NCI-H146 (cell line): ENCODE results near the gene RAB11FIP3.
"Not testable (repeated sequence)": the region's sequence is repeated elsewhere in the genome, so short reads cannot be mapped to it uniquely, and the experiment has no call there.

ENCODE experiments used
- DNase-seq: peaks from one replicate; lab custom pipeline; 2025; lab: John Stamatoyannopoulos, UW

RAB11FIP3 gene

DNA sequence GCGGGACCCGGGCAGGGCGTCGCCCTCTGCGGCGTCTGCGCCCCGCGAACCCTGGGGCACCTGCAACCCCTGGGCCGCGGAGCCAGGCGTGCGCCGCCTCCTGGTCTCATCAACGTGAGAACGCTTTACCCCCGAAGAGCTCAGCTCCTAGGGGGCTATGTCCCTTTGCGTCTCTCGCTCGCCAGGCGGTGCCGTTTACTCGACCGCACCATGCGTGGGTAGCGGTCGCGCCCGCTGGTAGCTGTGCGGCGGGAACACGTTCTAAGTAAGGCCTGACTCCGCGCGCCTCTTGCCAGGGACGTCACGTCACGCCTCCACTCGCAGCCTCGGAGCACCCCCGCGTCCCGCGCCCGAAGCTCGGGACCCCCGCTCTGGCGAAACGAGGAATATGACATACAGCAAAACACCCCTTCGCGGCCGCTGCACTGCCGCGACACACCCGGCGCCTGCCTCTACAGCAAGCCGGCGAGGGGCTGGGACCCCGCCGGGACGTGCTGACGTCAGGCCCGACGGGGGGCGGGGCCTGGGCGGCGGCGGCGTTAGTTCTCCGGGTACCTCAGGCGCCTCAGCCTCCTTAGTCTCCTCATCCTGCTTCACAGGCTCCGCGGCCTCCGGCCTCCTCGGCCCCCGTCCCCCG, at the start of gene RAB11FIP3:
Gene RAB11FIP3, plus strand, starts transcription at position 568 of the 637 bp plus-strand sequence. CDS start 358 bp downstream, outside the sequence.
- peak; percentile 92 for DNase-seq

DNA sequence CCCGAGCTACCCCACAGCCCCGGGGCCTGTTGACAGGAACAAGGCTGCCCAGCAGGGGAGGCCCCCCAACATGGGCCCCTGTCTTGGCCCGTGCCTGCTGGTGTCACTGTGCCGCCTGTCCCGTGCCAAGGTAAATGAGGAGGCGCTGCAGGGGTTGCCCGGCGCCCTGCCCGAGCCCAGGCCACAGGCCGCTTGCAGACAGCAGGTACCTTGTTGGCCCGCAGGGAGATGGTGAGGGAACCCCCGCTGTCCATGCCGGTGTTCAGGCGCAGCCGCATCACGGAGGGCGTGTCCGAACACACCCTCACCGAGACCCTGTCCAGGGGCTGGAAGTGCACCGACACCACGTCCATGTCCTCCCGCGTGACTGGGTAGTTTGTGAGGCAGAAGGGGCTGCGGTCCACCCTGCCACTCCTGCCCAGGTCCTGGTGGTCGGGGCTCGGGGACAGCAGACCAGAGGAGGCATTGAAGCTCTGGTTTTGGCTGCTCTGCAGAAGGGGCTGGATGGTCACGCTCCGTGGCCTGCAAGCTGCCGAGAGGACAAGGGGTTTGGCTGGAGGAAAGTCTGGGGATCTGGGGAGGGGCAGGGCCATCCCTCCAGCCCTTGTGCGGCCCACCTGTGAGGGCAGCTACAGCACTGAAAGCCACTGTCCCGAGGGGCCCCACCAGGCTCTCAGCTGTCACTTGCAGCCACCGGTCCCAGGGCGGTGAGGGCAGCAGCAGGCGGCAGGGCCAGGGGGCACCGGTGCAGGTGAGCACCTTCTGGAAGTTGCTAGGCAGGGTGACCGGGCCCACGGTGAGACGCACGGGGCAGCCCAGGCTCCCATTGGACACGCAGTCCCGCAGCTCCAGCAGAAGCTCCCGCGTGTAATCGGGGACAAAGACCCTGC, 49.3 kb upstream of the RAB11FIP3 start:
- no peak for DNase-seq

- DNase-seq, result no peak
These were observed 48.5 kb upstream of the RAB11FIP3 start for GRCh38 chr16:376817-377418.

DNA sequence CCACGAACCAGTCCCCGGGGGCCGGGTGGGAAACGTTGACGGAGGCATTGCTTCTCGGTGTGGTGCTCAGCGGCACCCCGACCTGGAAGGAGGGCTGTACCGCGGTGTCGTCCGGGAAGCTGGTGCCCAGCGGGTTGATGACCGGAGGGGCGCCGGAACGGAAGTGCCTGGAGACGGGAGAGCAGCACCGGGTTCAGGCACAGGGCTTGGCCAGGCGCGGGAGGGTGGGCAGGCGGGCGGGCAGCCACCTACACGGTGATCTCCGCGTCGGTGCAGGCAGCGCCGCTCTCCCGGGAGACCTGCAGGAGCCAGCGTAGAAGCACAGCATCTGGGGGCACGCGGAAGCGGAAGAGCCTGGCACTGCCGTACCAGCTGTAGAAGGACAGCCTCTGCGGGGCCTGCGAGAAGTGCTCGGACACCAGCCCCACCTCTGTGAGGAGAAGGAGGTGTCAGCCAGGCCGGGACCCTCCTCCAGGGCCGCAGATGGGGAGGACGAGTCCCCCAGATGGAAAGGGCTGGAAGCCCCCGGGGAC, 48.0 kb upstream of the RAB11FIP3 start:
- DNase-seq, result no peak

DNA sequence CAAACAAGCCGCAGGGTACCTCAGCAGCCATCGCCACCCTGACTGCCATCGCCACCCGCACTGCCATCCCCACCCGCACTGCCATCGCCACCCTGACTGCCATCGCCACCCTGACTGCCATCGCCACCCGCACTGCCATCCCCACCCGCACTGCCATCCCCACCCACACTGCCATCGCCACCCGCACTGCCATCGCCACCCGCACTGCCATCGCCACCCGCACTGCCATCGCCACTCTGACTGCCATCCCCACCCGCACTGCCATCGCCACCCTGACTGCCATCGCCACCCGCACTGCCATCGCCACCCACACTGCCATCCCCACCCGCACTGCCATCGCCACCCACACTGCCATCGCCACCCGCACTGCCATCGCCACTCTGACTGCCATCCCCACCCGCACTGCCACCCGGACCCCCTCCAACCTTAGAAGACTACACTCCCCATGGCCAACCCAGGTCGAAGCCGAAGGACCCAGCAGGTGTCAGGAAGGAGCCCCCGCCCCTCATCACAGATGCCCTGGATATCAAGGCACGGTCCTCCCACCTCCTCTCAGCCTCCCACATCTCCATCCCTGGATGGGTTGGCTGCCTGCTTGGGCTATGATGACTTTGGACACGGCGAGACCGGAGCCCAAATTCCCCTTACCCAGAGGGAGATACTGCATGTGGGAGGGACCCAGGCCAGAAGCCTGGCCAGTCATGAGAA, 47.2 kb upstream of the RAB11FIP3 start:
- DNase-seq, result not testable (repeated sequence)

DNA sequence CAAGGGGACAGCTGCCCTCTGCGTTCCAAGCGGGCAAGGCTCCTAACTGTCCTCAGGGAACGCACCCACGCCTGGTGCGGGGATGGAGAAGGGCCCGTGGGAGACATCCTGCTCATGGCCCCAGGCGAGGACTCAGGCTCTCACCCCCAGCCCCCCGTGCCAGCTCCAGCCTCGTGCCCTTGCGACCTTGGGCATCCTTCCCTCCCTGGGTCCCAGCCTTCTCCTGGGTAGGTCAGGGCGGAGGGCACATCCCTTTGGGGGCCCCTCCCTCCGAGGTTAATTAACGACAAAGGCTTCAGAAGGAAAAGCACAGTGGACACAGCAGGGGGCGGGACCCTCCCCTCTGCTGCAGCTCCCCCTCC, 46.6 kb upstream of the RAB11FIP3 start:
- DNase-seq, result no peak

- DNase-seq, result peak; percentile 95
These were observed 46.1 kb upstream of the RAB11FIP3 start for GRCh38 chr16:379183-379960.

DNA sequence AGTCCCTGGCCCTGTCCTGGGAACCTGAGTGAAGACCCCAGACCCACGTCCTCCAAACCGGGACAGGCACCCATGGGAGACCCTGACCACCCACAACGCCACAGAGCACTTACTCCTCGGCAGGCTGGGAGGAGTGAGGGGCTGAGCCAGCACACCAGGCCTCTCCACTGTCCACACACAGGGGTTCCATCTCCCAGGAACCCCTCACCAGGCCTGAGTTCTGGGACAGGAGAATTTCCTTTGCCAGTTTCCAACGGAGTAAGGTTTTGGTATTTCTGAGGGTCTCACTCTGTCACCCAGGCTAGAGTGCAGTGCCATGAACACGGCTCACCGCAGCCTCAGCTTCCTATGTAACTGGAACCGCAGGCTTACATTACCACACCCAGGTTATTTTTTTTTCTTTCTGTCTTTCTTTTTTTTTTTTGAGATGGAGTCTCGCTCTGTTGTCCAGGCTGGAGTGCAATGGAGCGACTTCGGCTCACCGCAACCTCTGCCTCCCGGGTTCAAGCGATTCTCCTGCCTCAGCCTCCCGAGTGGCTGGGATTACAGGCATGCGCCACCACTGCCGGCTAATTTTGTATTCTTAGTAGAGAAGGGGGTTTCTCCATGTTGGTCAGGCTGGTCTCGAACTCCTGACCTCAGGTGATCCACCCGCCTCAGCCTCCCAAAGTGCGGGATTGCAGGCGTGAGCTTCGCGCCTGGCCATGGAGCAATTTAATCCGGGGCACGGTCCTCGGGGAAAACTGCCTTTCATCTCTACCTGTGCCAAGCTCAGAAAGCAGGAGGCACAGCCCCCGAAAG, 45.3 kb upstream of the RAB11FIP3 start:
- no peak for DNase-seq

DNA sequence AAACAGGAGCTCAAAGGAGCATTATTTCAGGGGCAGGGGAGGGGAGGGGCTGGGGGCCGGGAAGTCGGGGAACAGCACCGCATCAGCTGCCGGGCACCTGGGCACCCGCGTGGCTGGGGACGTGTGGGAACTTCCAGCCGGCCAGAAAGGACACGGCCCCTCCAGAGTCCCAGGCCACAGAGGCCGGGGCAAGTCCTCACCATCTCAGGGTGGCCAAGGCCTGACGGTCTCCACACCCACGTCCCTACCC, 44.8 kb upstream of the RAB11FIP3 start:
- DNase-seq, result no peak

DNA sequence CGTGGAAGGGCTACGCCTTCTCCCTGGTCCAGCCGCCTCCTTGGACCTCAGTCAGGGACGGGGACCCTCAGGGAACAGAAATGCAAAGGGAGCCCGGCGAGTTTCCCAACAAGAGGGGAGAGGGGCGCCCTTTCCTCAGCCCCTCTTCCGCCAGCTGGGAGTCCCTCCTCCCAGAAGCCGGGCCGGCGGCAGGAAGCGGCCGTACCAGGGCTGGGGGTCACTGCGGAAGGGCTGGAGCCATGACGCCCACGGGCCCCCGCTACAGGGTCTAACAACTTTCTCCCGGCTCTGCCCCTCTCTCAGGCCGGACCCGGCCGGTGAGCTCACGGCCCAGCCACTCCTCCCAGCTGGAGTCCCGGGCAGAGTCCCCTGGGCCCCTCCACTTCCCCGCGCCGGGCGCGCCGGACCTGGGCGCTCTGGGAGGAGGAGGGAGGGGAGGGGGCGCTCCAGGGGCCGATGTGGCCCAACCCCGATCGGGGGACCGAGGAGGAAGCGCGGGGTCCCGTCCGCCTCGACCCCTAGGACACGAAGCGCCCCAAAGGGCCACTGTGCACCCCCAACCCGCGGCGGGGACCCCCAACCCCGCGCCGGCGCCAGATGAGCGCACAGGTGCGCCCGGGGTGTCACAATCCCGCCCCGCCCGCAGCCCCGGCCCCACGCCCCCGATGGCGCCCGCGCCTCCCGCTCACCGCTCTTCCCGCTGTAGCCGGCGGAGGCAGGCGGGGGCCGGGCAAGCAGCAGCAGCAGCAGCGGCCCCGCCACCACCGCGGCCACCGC, 44.2 kb upstream of the RAB11FIP3 start:
- DNase-seq, result peak; percentile 67

DNA sequence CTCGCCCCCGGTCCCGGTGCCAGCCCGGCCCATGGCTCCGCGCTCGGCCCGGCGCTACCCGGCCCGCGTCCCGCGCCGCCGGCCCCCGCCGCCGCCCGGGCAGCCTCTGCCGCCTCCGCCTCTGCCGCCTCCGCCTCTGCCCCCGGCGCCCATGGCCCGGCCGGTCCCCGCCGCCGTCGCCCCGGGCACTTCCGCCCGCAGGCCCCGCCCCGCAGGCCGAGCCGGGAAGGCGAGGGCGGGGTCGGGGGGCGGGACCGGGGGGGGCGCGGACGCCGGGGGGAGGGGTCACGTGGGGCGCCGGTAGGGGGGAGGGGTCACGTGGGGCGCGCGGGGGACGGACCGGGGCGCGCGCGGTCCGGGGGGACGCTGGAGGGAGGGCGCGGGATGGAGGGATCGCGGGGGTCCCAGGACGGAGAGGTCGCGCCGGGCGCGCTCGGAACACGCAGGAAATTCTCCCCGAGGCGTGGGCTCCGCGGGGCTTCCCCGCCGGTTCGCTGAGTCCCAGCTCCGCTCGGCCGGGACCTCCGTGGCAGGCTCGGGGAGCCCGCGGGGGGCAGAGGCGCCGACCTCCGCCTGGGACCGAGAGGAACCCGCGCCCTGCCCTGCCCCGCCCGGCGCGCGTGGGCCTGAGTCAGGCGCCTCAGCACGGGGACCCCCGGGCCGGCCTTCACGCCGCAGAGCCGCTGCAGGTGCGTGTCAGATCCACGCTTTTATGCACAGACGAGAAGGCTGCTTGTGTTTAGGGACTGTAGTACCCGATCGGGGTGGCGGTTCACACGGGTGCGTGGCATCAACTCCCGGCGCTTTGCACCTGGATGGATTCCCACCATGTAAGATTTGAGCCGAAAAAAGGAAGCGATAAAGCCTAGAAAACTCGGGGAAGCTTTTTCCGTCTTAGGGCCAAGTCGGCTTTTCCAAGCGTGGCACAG, 43.4 kb upstream of the RAB11FIP3 start, which contains the start of gene PGAP6:
Gene PGAP6, minus strand, starts transcription at position 190 of the 929 bp plus-strand sequence. Its CDS starts 157 bp downstream, at position 33.
- peak; percentile 74 for DNase-seq

- DNase-seq, result peak; percentile 31
These were observed 42.0 kb upstream of the RAB11FIP3 start for GRCh38 chr16:383326-384051.

- peak; percentile 20 for DNase-seq
These were observed 38.8 kb upstream of the RAB11FIP3 start for GRCh38 chr16:386641-387156.

DNA sequence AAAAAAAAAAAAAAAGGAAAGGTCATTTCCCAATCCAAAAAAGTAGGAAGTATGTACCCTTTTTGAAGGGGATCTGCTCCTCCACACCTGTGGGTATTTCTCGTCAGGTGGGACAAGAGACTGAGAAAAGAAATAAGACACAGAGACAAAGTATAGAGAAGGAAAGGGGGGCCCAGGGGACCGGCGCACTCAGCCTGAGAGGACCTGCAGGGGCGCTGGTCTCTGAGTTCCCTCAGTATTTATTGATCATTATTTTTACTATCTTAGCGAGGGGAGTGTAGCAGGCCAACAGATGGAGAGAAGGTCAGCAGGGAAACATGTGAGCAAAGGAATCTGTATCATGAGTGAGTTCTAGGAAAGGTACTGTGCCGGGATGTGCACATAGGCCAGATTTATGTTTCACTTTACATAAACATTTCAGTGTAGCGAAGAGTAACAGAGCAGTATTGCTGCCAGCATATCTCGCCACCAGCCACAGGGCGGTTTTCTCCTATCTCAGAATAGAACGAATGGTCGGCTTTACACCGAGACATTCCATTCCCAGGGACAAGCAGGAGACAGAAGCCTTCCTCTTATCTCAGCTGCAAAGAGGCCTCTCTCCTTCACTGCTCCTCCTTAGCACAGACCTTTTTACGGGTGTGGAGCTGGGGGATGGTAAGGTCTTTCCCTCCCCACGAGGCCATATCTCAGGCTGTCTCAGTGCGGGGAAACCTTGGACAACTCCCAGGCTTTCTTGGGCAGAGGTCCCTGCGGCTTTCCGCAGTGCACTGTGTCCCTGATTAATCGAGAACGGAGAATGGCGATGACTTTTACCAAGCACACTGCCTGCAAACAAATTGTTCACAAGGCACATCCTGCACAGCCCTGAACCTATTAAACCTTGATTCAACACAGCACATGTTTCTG, 37.4 kb upstream of the RAB11FIP3 start:
- not testable (repeated sequence) for DNase-seq

DNA sequence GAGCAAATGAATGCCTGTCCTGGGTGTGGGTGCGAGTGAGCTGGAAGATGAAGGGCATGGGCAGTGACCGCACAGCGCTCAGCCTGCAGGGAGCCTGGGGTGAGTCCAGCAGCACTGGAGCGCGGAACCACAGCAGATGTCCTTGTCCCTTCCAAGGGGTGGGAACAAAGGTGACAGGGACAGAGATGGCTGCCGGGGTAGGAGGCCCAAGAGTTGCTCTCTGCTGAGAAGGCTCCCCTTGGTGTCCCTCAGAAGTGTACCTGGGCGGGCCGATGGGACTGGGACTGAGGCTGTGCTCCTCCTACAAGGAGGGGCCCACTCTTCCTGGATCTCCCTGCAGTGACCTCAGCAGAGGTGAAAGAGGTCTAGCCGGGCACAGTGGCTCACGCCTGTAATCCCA, 36.1 kb upstream of the RAB11FIP3 start:
- DNase-seq, result no peak

DNA sequence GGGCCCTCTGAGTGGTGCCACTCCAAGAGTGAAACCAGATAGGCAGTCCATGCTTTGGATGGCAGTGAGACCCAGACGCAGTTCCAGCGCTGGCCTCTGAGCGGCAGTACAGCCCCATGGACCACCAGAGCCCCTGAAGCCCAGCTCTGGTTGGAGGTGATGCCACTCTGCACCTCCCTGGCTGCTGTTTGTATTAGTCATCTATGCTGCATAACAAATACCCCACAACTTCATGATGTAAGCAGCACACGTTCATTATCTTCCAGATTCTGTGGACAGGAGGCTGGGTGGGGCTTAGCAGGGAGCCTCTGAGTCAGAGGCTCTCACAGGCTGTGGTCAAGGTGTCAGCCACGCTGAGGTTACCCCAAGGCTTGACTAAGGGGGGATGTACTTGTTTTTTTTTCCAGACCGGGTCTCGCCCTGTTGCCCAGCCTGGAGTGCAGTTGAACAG, 33.5 kb upstream of the RAB11FIP3 start:
- peak; percentile 53 for DNase-seq
